GM12873 (cell line): ENCODE results near the gene NLRX1.

Source experiments
- TF ChIP-seq, protein P1 (sequence below): IDR thresholded peaks from 2 replicates; pipeline ENCODE4 v1.5.1; 2012; ENCODE audit warnings: low read depth, mild to moderate bottlenecking, moderate library complexity, low read length, control low read depth; ENCODE audit not compliant: insufficient read depth; ENCODE audit errors: missing control alignments

NLRX1 gene

DNA sequence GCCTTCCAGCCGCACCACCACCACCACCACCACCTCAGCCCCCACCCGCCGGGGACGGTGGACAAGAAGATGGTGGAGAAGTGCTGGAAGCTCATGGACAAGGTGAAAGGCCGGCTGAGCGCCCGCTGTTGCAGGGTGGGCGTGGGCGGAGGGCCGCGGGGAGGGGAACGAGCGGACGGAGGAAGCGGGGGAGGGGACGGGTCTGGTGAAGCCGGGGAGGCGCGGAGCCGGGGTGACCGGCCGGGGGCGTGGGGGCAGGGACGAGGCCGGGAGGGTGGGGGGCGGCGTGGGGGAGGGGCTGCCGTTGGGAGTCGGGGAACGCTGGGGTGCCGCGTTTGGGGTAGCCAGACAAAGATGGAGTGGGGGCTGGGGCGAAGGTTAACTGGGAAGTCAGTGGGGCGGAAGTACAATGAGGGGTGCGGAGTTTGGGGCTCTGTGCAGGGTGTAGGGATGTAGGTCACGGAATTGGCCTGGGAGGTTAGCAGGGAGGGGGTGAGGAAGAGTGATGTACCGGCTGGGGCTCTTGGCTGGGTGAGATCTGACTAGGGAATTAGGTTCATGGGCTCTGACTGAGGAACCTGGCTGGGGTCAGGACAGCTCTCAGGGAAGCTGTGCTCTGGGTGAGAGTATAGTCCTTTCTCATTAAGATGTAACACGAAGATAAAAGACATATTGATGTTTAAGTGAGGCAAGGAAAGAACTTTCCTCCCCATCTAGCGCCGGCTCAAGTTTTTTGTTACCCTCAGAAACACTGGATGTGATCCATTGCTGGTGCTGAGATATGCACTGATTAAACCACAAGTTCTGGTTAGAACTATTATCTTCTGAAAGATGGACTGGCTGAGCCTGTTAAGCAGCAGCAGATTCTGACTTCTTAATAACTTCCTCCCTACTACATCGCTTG lies 38.2 kb downstream of the NLRX1 start:
- TF ChIP-seq, protein P1, sequence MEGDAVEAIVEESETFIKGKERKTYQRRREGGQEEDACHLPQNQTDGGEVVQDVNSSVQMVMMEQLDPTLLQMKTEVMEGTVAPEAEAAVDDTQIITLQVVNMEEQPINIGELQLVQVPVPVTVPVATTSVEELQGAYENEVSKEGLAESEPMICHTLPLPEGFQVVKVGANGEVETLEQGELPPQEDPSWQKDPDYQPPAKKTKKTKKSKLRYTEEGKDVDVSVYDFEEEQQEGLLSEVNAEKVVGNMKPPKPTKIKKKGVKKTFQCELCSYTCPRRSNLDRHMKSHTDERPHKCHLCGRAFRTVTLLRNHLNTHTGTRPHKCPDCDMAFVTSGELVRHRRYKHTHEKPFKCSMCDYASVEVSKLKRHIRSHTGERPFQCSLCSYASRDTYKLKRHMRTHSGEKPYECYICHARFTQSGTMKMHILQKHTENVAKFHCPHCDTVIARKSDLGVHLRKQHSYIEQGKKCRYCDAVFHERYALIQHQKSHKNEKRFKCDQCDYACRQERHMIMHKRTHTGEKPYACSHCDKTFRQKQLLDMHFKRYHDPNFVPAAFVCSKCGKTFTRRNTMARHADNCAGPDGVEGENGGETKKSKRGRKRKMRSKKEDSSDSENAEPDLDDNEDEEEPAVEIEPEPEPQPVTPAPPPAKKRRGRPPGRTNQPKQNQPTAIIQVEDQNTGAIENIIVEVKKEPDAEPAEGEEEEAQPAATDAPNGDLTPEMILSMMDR = no peak

DNA sequence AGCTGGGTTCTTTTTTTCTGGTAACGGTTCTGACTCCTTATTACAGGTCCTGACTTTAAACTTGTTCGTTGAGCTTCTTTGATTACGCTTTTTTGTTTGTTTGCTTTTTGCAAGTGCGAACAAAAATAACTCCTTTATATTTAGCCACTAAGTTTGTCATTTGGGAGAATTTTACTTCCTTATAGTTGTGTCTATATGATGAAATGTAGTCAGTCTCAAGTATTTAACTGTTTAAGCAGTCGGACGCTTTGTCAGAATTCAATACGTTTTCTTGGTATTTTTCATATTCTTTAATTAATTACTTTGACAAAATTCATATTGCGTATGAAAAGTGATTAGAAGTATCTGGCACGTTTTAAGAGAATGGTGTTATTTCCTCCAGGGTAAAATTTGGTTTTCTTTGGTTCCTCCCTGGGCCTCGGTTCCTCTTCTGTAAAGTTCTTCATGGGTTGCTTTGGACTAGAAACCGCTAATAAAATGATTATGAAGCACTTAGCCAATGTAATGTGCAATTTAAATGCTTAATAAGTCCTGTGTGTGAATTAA lies 39.0 kb downstream of the NLRX1 start:
- TF ChIP-seq, protein P1 = no peak

DNA sequence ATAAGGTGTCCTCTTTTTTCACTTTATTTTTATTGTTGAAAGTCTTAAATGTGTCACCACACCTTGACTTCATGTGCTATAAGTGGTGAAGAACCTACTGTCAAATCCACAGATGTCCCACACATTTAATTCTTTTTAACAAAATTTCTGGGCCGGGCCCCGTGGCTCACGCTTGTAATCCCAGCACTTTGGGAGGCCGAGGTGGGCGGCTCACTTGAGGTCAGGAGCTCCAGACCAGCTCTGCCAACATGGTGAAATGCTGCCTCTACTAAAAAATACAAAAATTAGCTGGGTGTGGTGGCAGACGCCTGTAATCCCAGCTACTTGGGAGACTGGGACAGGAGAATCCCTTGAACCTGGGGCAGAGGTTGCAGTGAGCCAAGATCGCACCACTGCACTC lies 40.7 kb downstream of the NLRX1 start:
- TF ChIP-seq, protein P1 = no peak

DNA sequence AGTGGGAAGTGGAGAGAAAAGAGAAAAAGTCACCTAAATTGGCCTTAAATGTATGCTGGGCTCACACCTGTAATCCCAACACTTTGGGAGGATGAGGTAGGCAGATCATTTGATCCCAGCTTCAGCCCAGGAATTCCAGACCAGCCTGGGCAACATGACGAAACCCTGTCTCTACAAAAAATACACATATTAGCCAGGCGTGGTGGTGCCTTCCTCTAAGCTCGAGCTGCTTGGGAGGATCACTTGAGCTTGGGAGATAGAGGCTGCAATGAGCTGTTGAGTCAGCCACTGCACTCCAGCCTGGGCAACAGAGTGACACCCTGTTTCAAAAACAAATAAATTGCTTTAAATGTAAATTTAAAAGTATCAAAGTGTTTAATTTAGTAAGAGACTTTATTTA lies 41.5 kb downstream of the NLRX1 start:
- TF ChIP-seq, protein P1 = no peak

DNA sequence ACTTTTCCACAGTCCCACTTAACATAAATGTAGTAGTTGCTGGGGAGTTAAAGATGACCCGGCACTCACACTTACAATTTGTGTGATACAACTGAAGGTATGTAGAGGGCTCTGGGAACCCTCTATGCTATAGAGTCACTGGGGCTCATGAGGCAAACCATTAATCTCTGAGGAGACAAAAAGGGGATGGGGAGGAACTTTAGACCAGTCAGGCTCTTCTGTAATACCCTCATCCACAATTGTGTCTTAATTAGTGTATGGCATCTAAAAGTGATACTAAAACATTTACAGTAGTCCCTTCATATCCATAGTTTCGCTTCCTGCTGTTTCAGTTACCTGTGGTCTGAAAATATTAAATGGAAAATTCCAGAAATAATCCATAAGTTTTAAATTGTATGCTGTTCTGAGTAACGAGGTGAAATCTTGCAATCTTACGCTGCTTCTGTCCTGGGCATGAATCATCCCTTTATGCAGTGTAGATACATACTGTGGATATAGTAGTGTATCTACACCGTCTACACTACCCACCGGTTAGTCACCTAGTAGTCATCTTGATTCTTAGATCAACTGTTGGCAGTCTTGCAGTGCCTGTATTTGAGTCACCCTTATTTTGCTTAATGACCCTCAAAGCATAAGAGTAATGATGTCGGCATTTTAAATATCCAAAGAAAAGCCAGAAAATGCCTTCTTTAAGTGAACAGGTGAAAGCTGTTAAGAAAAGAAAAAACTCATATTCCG lies 49.8 kb downstream of the NLRX1 start:
- TF ChIP-seq, protein P1 = no peak

DNA sequence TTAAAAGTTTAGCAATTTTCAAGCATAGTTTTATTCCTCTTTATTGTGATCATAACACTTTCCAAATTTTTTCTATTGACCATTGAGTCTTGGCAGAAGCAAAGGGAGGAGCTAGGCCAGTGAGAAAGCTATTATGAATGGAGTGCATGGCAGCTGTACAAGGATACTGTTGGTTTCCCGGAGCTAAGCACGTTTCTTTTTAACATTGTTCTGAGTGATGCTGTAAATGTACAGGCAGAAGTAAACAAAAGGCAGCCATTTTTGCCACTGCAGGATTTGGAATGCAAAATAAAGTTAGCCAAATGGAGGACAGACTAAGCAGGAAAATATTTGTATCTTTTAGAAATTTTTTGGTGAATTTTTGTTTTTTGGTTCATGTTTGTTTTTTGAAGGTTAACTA lies 53.8 kb downstream of the NLRX1 start:
- TF ChIP-seq, protein P1 = no peak

DNA sequence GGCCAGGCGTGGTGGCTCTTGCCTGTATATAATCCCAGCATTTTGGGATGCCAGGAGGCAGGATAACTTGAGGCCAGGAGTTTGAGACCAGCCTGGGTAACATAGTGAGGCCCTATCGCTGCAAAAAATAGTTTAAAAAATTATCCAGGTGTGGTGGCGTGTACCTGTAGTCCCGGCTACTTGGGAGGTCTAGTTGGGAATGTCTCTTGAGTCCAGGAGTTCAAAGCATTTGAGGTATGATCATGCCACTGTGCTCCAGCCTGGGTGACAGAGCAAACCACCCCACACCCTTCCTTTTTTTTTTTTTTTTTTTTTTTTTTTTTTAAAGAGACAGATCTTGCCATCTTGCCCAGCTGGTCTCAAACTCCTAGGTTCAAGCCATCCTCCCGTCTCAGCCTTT lies 54.4 kb downstream of the NLRX1 start:
- TF ChIP-seq, protein P1 = no peak
